G401.6 (cell line): Measurements from ENCODE around the gene KIF7.

Source experiments
- FAIRE-seq: peaks from 2 replicates; lab custom pipeline; 2012; peaks lifted over from hg19 to GRCh38; lab: Jason Lieb, UNC

The KIF7 gene

GRCh38 chr15:89669309-89669865 lies 14.1 kb upstream of the KIF7 start:
- no peak for FAIRE-seq

GRCh38 chr15:89668171-89668570 lies 12.9 kb upstream of the KIF7 start:
- no peak for FAIRE-seq

GRCh38 chr15:89667706-89667960 lies 12.4 kb upstream of the KIF7 start:
- no peak for FAIRE-seq

GRCh38 chr15:89666858-89667705 lies 11.8 kb upstream of the KIF7 start:
- no peak for FAIRE-seq

GRCh38 chr15:89666184-89666857 lies 11.1 kb upstream of the KIF7 start:
- FAIRE-seq: no peak

GRCh38 chr15:89665449-89666181 lies 10.3 kb upstream of the KIF7 start:
- no peak for FAIRE-seq

- no peak for FAIRE-seq
Observed at GRCh38 chr15:89664441-89665350, 9.4 kb upstream of the KIF7 start.

- no peak for FAIRE-seq
Observed at GRCh38 chr15:89662893-89663626, 7.8 kb upstream of the KIF7 start.

- no peak for FAIRE-seq
Observed at GRCh38 chr15:89660556-89660955, 5.3 kb upstream of the KIF7 start.

- no peak for FAIRE-seq
Observed at GRCh38 chr15:89659295-89659694, 4.0 kb upstream of the KIF7 start.

GRCh38 chr15:89657686-89658200 lies 2.5 kb upstream of the KIF7 start:
- no peak for FAIRE-seq

GRCh38 chr15:89656116-89656815 lies 999 bp upstream of the KIF7 start:
- FAIRE-seq: no peak

- no peak for FAIRE-seq
Observed at GRCh38 chr15:89654301-89654761, 936 bp downstream of the KIF7 start.

- no peak for FAIRE-seq
Observed at GRCh38 chr15:89653578-89653977, 1.7 kb downstream of the KIF7 start.

- FAIRE-seq: no peak
Observed at GRCh38 chr15:89652666-89653065, 2.6 kb downstream of the KIF7 start.

GRCh38 chr15:89652131-89652530 lies 3.1 kb downstream of the KIF7 start:
- FAIRE-seq: no peak

- no peak for FAIRE-seq
Observed at GRCh38 chr15:89649716-89650115, 5.6 kb downstream of the KIF7 start.

- FAIRE-seq: no peak
Observed at GRCh38 chr15:89649013-89649625, 6.1 kb downstream of the KIF7 start.

- FAIRE-seq: no peak
Observed at GRCh38 chr15:89648106-89649012, 6.9 kb downstream of the KIF7 start.
